Measurements from ENCODE around the gene GAB1. TPM values are rescaled to one million over a fixed set of nuclear protein-coding genes. Genes with fewer than 3 reads are reported as not detected.

The GAB1 gene
- total RNA-seq, 5 donors from 2014 or later (not counting 1 experiment from before 2014, with no cell fraction given) = 0.20 to 1.7 (median 0.96) TPM

DNA sequence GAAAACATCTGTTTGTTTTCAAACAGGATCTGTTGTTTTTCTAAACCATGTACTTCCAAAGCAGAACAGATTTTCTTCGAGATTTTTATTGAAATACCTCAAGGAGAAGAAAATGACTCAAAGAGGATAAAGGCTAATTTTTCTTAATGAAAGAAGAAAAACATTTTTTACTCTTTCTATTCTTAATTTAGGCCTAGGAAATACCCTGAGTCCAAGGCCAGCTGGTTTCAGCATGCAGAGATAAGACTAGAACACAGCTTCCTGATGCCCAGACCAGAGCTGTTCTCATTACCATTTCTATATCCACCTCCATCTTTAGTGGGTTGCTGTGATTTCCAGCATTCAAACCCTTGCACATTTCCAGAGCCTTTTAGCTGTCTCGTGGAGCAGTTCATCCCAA is 18.3 kb downstream of the GAB1 start:
- H3K9me3 ChIP-seq = no peaks in the 10 kb centered on the region
- H3K27ac ChIP-seq (ENCODE audit: low read length) = no peak overlapping the region
- no CpG with 5 or more reads among the region's 2 CpGs for WGBS (ENCODE audit: insufficient coverage)
- Mint-ChIP-seq H3K27ac (no peak overlapping the region), H3K4me1 (peaks cover 16 to 24% (median 20%) of the 10 kb centered on the region in 3 donors), H3K27me3 (peaks cover 0 to 2% of the 10 kb centered on the region in 2 donors), H3K9me3 (no peaks in the 10 kb centered on the region), H3K4me3 (no peak overlapping the region), H3K36me3 (no peaks in the 10 kb centered on the region)
- H3K27me3 ChIP-seq (replicated peaks in 1 of 2; ENCODE audit: control insufficient read depth in 2 of 2, extremely low read depth in 1 of 2, insufficient read depth in 2 of 2, low read length in 1 of 2) = peaks cover 0 to 2% of the 10 kb centered on the region in 2 experiments
- H3K4me1 ChIP-seq (ENCODE audit: control insufficient read depth in 1 of 2, extremely low read depth in 1 of 2, insufficient read depth in 2 of 2, low read length in 2 of 2) = peaks cover 4 to 10% of the 10 kb centered on the region in 2 experiments
- no peaks in the 10 kb centered on the region for H3K36me3 ChIP-seq (ENCODE audit: control insufficient read depth in 2 of 2, extremely low read depth in 1 of 2, insufficient read depth in 1 of 2, low read length in 1 of 2)
- ChIA-PET POLR2A (no interaction called here), CTCF (no interaction called here)
- ATAC-seq (replicated peaks in 1 of 4) (no peak), DNase-seq (no peak)
- H3K4me3 ChIP-seq (ENCODE audit: control insufficient read depth in 1 of 2, extremely low read depth in 1 of 2, low read length in 1 of 2) = no peak overlapping the region

DNA sequence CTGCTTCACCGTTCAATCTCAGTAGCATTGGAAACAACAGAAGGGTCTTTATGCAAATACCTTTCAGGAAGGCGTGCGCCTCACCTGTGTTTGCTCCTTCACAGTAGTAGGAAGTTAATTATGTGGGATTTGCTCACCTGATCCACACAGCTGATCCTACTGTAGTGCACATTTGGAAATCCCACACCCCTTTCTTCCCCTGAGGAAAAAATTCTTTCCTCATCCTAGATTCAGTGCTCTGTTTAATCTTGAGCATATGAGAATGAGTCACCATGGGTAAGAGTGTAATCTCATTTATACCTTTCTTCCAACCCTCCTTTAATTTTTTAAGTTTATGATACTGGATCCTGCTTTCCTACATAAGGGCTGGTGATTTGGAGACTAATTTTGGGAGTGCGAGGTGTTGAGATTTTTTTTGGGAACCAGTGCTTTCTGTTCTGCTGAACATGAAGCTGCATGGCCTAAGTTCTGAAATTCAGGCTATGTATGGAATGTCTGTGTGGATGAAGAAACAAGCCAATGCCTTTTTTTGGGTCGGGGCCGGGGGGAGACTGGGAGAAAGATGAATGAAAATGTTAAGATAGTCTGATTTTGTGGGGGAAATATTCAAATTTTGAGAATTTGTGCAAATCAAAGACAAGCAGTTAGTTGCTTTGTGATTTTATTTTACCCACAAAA is 19.0 kb downstream of the GAB1 start:
- Histone ChIP-seq H3K27ac (ENCODE audit: low read length) (no peak overlapping the region), H3K4me3 (ENCODE audit: control insufficient read depth in 1 of 2, extremely low read depth in 1 of 2, low read length in 1 of 2) (no peak overlapping the region), H3K27me3 (replicated peaks in 1 of 2; ENCODE audit: control insufficient read depth in 2 of 2, extremely low read depth in 1 of 2, insufficient read depth in 2 of 2, low read length in 1 of 2) (peaks cover 0 to 2% of the 10 kb centered on the region in 2 experiments), H3K9me3 (no peaks in the 10 kb centered on the region), H3K4me1 (ENCODE audit: control insufficient read depth in 1 of 2, extremely low read depth in 1 of 2, insufficient read depth in 2 of 2, low read length in 2 of 2) (peaks cover 4 to 10% of the 10 kb centered on the region in 2 experiments), H3K36me3 (ENCODE audit: control insufficient read depth in 2 of 2, extremely low read depth in 1 of 2, insufficient read depth in 1 of 2, low read length in 1 of 2) (no peaks in the 10 kb centered on the region)
- ChIA-PET POLR2A (no interaction called here), CTCF (no interaction called here)
- peaks cover 18 to 26% (median 22%) of the 10 kb centered on the region in 3 donors for H3K4me1 Mint-ChIP-seq
- DNase-seq = no peak
- H3K9me3 Mint-ChIP-seq = no peaks in the 10 kb centered on the region
- no peak overlapping the region for H3K4me3 Mint-ChIP-seq
- ATAC-seq (replicated peaks in 1 of 4) = no peak
- 95% methylated on average over 3 of the region's 6 CpGs for WGBS (ENCODE audit: insufficient coverage)
- H3K27me3 Mint-ChIP-seq = no peaks in the 10 kb centered on the region
- H3K36me3 Mint-ChIP-seq = no peaks in the 10 kb centered on the region
- H3K27ac Mint-ChIP-seq = peak overlapping the region in 1 of 2 donors; percentile 12

DNA sequence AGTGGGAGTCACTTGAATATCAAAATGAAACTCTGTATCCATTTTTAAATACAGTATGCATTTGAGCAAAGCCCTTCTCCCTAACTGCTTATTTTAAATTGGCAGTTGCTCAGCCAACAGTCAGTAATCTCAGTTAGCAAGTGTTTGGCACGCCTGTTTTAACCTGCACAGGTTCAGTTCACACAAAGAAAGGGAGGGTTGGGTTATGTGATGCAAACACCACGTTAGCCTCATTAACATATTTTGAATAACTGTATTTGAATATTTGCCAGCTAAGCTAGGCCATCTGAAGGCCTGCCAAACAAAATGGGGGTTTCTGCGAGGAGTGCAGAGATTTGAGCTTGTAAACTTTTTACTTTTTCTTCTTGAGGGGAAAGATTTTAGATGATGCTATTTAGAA is 19.8 kb downstream of the GAB1 start:
- H3K27me3 Mint-ChIP-seq = no peaks in the 10 kb centered on the region
- no peaks in the 10 kb centered on the region for H3K9me3 Mint-ChIP-seq
- H3K36me3 ChIP-seq (ENCODE audit: control insufficient read depth in 2 of 2, extremely low read depth in 1 of 2, insufficient read depth in 1 of 2, low read length in 1 of 2) = no peaks in the 10 kb centered on the region
- ATAC-seq (replicated peaks in 1 of 4) (no peak), DNase-seq (no peak)
- CTCF ChIA-PET = no interaction called here
- 100% methylated on average over 1 of the region's 3 CpGs for WGBS (ENCODE audit: insufficient coverage)
- no peaks in the 10 kb centered on the region for H3K9me3 ChIP-seq
- no peak overlapping the region for H3K4me3 ChIP-seq (ENCODE audit: control insufficient read depth in 1 of 2, extremely low read depth in 1 of 2, low read length in 1 of 2)
- H3K27me3 ChIP-seq (replicated peaks in 1 of 2; ENCODE audit: control insufficient read depth in 2 of 2, extremely low read depth in 1 of 2, insufficient read depth in 2 of 2, low read length in 1 of 2) = no peaks in the 10 kb centered on the region
- H3K36me3 Mint-ChIP-seq = no peaks in the 10 kb centered on the region
- H3K4me3 Mint-ChIP-seq = no peak overlapping the region
- H3K4me1 ChIP-seq (ENCODE audit: control insufficient read depth in 1 of 2, extremely low read depth in 1 of 2, insufficient read depth in 2 of 2, low read length in 2 of 2) = peaks cover 4 to 10% of the 10 kb centered on the region in 2 experiments
- peaks cover 18 to 26% (median 22%) of the 10 kb centered on the region in 3 donors for H3K4me1 Mint-ChIP-seq
- H3K27ac Mint-ChIP-seq = no peak overlapping the region
- H3K27ac ChIP-seq (ENCODE audit: low read length) = no peak overlapping the region
- POLR2A ChIA-PET = no interaction called here

DNA sequence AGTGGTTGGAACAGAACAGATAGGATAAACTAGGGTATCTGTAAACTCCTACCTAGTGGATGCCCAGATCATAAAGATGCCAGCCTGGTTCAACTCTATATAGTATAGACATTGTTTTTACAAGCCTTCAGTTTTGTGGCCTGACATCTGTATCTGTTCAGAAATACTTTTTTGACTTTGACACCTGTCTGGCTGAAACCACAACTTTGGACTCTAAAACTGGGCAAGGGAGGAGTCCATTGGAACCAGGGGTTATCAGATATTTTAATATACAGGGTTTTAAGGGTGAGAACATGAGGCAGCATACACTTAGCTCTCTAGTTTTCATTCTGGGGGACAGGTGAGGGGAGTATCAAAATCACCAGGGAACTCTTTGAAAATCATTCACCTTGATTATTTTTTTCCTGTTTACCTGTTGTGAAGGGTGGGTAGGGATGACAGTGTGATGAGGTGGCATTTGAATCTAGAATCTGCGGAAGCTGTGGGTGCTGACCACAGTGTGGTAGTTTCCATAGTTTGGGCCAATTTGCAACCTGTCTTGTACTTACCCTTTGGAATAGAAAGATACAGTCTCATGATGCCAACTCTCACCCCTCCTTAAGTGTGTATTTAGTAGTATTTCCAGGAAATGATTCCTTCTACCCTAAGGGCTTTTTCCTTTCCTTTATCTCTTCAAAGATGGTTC is 20.6 kb downstream of the GAB1 start:
- Mint-ChIP-seq H3K36me3 (no peaks in the 10 kb centered on the region), H3K27me3 (no peaks in the 10 kb centered on the region), H3K9me3 (no peaks in the 10 kb centered on the region), H3K4me1 (peaks cover 18 to 26% (median 22%) of the 10 kb centered on the region in 3 donors), H3K27ac (peak overlapping the region; percentile 19 to 32), H3K4me3 (no peak overlapping the region)
- POLR2A ChIA-PET = no interaction called here
- ATAC-seq (replicated peaks in 1 of 4) = no peak
- Histone ChIP-seq H3K4me1 (ENCODE audit: control insufficient read depth in 1 of 2, extremely low read depth in 1 of 2, insufficient read depth in 2 of 2, low read length in 2 of 2) (peaks cover 4 to 10% of the 10 kb centered on the region in 2 experiments), H3K9me3 (no peaks in the 10 kb centered on the region), H3K4me3 (ENCODE audit: control insufficient read depth in 1 of 2, extremely low read depth in 1 of 2, low read length in 1 of 2) (no peak overlapping the region), H3K27me3 (replicated peaks in 1 of 2; ENCODE audit: control insufficient read depth in 2 of 2, extremely low read depth in 1 of 2, insufficient read depth in 2 of 2, low read length in 1 of 2) (no peaks in the 10 kb centered on the region), H3K27ac (ENCODE audit: low read length) (no peak overlapping the region), H3K36me3 (ENCODE audit: control insufficient read depth in 2 of 2, extremely low read depth in 1 of 2, insufficient read depth in 1 of 2, low read length in 1 of 2) (no peaks in the 10 kb centered on the region)
- CTCF ChIA-PET = no interaction called here
- WGBS (ENCODE audit: insufficient coverage) = no CpG with 5 or more reads among the region's 1 CpG
- peak in 1 of 35 experiments; percentile 12 for DNase-seq

DNA sequence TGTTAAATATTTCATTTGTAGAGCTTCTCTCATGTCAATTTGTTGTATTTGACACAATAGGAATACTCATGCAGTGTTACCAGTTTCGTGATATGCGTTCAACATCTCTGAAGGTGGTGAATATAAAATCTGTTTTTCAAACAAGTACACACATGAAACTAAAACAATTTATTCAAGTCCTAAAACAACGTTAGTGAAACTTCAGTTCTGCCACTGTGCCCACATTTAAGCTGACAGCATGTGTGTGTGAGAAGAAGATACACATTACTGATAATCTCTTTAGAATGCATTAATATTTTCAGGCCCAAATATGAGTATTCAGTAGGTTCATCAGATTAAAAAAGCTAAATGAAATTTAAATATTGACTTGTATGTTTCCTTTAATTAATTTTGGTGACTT is 21.7 kb downstream of the GAB1 start:
- DNase-seq = no peak
- WGBS (ENCODE audit: insufficient coverage) = no CpG with 5 or more reads among the region's 3 CpGs
- no peaks in the 10 kb centered on the region for H3K9me3 Mint-ChIP-seq
- peaks cover 4 to 10% of the 10 kb centered on the region in 2 experiments for H3K4me1 ChIP-seq (ENCODE audit: control insufficient read depth in 1 of 2, extremely low read depth in 1 of 2, insufficient read depth in 2 of 2, low read length in 2 of 2)
- H3K4me3 ChIP-seq (ENCODE audit: control insufficient read depth in 1 of 2, extremely low read depth in 1 of 2, low read length in 1 of 2) = no peak overlapping the region
- H3K27ac Mint-ChIP-seq = peak overlapping the region in 1 of 2 donors; percentile 77
- ChIA-PET POLR2A (no interaction called here), CTCF (no interaction called here)
- H3K27me3 Mint-ChIP-seq = no peaks in the 10 kb centered on the region
- peaks cover 18 to 26% (median 22%) of the 10 kb centered on the region in 3 donors for H3K4me1 Mint-ChIP-seq
- H3K4me3 Mint-ChIP-seq = peak overlapping the region in 1 of 3 donors; percentile 57
- no peaks in the 10 kb centered on the region for H3K9me3 ChIP-seq
- no peaks in the 10 kb centered on the region for H3K36me3 Mint-ChIP-seq
- H3K27me3 ChIP-seq (replicated peaks in 1 of 2; ENCODE audit: control insufficient read depth in 2 of 2, extremely low read depth in 1 of 2, insufficient read depth in 2 of 2, low read length in 1 of 2) = no peaks in the 10 kb centered on the region
- H3K36me3 ChIP-seq (ENCODE audit: control insufficient read depth in 2 of 2, extremely low read depth in 1 of 2, insufficient read depth in 1 of 2, low read length in 1 of 2) = no peaks in the 10 kb centered on the region
- no peak for ATAC-seq (replicated peaks in 1 of 4)
- H3K27ac ChIP-seq (ENCODE audit: low read length) = no peak overlapping the region

DNA sequence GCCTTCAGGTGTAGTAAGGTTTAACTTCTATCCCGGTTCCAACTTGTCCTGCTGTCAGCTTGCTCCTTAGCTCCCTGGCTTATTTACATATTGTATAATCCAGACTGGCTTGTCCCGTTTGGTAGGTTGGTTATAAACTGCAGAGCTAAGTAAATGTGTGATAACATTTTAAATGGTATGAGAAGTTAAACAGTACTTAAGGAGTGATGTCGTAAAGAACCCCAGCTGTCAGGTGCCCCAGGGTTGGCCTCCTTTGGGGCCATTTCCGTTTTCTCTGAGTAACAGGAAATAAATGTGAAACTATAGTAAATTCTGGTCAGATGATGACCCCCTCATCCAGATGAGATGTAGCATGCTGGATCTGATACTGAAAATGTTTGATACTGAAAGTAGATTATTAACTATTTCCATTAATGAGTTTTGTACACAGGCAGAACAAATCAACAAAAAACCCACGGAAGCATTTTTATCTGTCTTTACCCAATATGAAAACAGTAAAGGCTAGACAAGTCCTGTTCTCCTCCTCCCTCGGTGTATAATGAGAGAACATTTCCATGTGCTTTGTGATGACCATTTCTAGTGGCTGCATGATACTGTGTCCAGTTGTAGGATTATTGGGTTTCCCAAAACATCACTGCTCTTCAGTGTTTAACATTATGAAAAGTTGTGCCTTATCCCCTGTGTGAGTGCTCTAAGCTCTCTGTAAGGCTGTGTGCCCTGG is 22.4 kb downstream of the GAB1 start:
- Mint-ChIP-seq H3K36me3 (no peaks in the 10 kb centered on the region), H3K9me3 (no peaks in the 10 kb centered on the region), H3K27ac (peak overlapping the region; percentile 53 to 77), H3K4me1 (peaks cover 18 to 26% (median 22%) of the 10 kb centered on the region in 3 donors), H3K4me3 (peak overlapping the region; percentile 34 to 57 (median 45)), H3K27me3 (no peaks in the 10 kb centered on the region)
- POLR2A ChIA-PET = no interaction called here
- CTCF ChIA-PET = no interaction called here
- no peaks in the 10 kb centered on the region for H3K36me3 ChIP-seq (ENCODE audit: control insufficient read depth in 2 of 2, extremely low read depth in 1 of 2, insufficient read depth in 1 of 2, low read length in 1 of 2)
- ATAC-seq (replicated peaks in 1 of 4) = peak; percentile 60 to 84 (median 68)
- WGBS (ENCODE audit: insufficient coverage) = 6% methylated on average over 2 of the region's 6 CpGs
- no peaks in the 10 kb centered on the region for H3K9me3 ChIP-seq
- H3K4me3 ChIP-seq (ENCODE audit: control insufficient read depth in 1 of 2, extremely low read depth in 1 of 2, low read length in 1 of 2) = no peak overlapping the region
- DNase-seq = peak in 7 of 35 experiments; percentile 7 to 45 (median 17)
- peaks cover 4 to 10% of the 10 kb centered on the region in 2 experiments for H3K4me1 ChIP-seq (ENCODE audit: control insufficient read depth in 1 of 2, extremely low read depth in 1 of 2, insufficient read depth in 2 of 2, low read length in 2 of 2)
- no peaks in the 10 kb centered on the region for H3K27me3 ChIP-seq (replicated peaks in 1 of 2; ENCODE audit: control insufficient read depth in 2 of 2, extremely low read depth in 1 of 2, insufficient read depth in 2 of 2, low read length in 1 of 2)
- H3K27ac ChIP-seq (ENCODE audit: low read length) = peak overlapping the region; percentile 26
